Liver (tissue), 9 donors: ENCODE data around the gene SOX6. TPM values are rescaled to one million over a fixed set of nuclear protein-coding genes. Genes with fewer than 3 reads are reported as not detected.
"Not testable (repeated sequence)": the region's sequence is repeated elsewhere in the genome, so short reads cannot be mapped to it uniquely, and the experiment has no call there.

Experiments used
- DNase-seq: peaks from one replicate; pipeline ENCODE4 v3.0.0-alpha.2; 2017; ENCODE audit warnings: low spot score
- H3K27ac ChIP-seq, 2 donors: one replicate each; pipeline ENCODE4 v1.7.0; 2013; ENCODE audit warnings: inconsistent platforms in 2 of 2, low read length in 2 of 2, control low read depth in 1 of 2, low read depth in 1 of 2, mild to moderate bottlenecking in 1 of 2
- H3K27me3 ChIP-seq, 4 donors: one replicate each; pipeline versions ENCODE4 v1.6.1 to v1.7.0; 2013; ENCODE audit warnings: low read length in 3 of 4, inconsistent platforms in 1 of 4, mild to moderate bottlenecking in 1 of 4, moderate library complexity in 1 of 4; ENCODE audit not compliant: control insufficient read depth in 4 of 4, insufficient read depth in 4 of 4
- H3K36me3 ChIP-seq, 4 donors: one replicate each; pipeline versions ENCODE4 v1.6.1 to v1.7.0; 2013; ENCODE audit warnings: low read length in 3 of 4, mild to moderate bottlenecking in 3 of 4, low read depth in 1 of 4, moderate library complexity in 1 of 4; ENCODE audit not compliant: control insufficient read depth in 4 of 4, insufficient read depth in 3 of 4
- H3K4me1 ChIP-seq, 4 donors: one replicate each; pipeline versions ENCODE4 v1.6.1 to v1.7.0; 2013; ENCODE audit warnings: low read length in 3 of 4, mild to moderate bottlenecking in 3 of 4, moderate library complexity in 1 of 4; ENCODE audit not compliant: control insufficient read depth in 4 of 4, insufficient read depth in 4 of 4
- H3K4me3 ChIP-seq, 3 donors: one replicate each; pipeline versions ENCODE4 v1.6.1 to v1.7.0; 2013; ENCODE audit warnings: low read length in 3 of 3, control low read depth in 1 of 3, low read depth in 1 of 3, mild to moderate bottlenecking in 1 of 3
- H3K9ac ChIP-seq, 2 donors: one replicate each; pipeline ENCODE4 v1.7.0; 2013; ENCODE audit warnings: low read length in 2 of 2, mild to moderate bottlenecking in 2 of 2, moderate library complexity in 2 of 2, control low read depth in 1 of 2, low read depth in 1 of 2
- H3K9me3 ChIP-seq, 4 donors: one replicate each; pipeline versions ENCODE4 v1.6.1 to v1.7.0; 2013; ENCODE audit warnings: low read length in 3 of 4; ENCODE audit not compliant: control insufficient read depth in 4 of 4
- ATF3 ChIP-seq: IDR thresholded peaks from 2 replicates; pipeline ENCODE4 v1.6.1; 2016; ENCODE audit warnings: antibody characterized with exemption
- CTCF ChIP-seq: fragments of 150-350 bp; IDR thresholded peaks from 2 replicates; pipeline ENCODE4 v1.5.1; 2017; ENCODE audit warnings: improper control_type of control experiment, low read depth, low read length; ENCODE audit not compliant: missing input control
- EGR1 ChIP-seq, 2 donors: IDR thresholded peaks; 2 replicates each; pipeline ENCODE4 v1.6.1; 2016 to 2018; ENCODE audit warnings: antibody characterized with exemption in 2 of 2, low read depth in 2 of 2
- FOXA1 ChIP-seq: IDR thresholded peaks from 2 replicates; pipeline ENCODE4 v1.6.1; 2016; ENCODE audit warnings: antibody characterized with exemption
- FOXA2 ChIP-seq: IDR thresholded peaks from 2 replicates; pipeline ENCODE4 v1.6.1; 2016; ENCODE audit warnings: antibody characterized with exemption
- GABPA ChIP-seq, 2 donors: IDR thresholded peaks in 1 of 2; conservative IDR thresholded peaks in 1 of 2; 2 replicates each; pipeline ENCODE4 v1.6.1; 2016; ENCODE audit warnings: antibody characterized with exemption in 2 of 2, mild to moderate bottlenecking in 1 of 2, moderate library complexity in 1 of 2
- HNF4A ChIP-seq, 2 donors: conservative IDR thresholded peaks; 2 replicates each; pipeline ENCODE4 v1.6.1; 2016; ENCODE audit warnings: antibody characterized with exemption in 2 of 2, mild to moderate bottlenecking in 2 of 2
- HNF4G ChIP-seq: IDR thresholded peaks from 2 replicates; pipeline ENCODE4 v1.6.1; 2016; ENCODE audit warnings: antibody characterized with exemption
- JUND ChIP-seq, 2 donors: IDR thresholded peaks; 2 replicates each; pipeline ENCODE4 v1.6.1; 2016; ENCODE audit warnings: antibody characterized with exemption in 2 of 2
- MAX ChIP-seq: IDR thresholded peaks from 2 replicates; pipeline ENCODE4 v1.6.1; 2016; ENCODE audit warnings: antibody characterized with exemption
- NR2F2 ChIP-seq: IDR thresholded peaks from 2 replicates; pipeline ENCODE4 v1.6.1; 2016; ENCODE audit warnings: antibody characterized with exemption
- REST ChIP-seq: IDR thresholded peaks from 2 replicates; pipeline ENCODE4 v1.6.1; 2016; ENCODE audit warnings: antibody characterized with exemption, mild to moderate bottlenecking
- RXRA ChIP-seq, 2 donors: IDR thresholded peaks; 2 replicates each; pipeline ENCODE4 v1.6.1; 2017 to 2018; ENCODE audit warnings: antibody characterized with exemption in 2 of 2, mild to moderate bottlenecking in 1 of 2
- SP1 ChIP-seq: IDR thresholded peaks from 2 replicates; pipeline ENCODE4 v1.6.1; 2018; ENCODE audit warnings: antibody characterized with exemption, mild to moderate bottlenecking
- TAF1 ChIP-seq: conservative IDR thresholded peaks from 2 replicates; pipeline ENCODE4 v1.6.1; 2016; ENCODE audit warnings: antibody characterized with exemption, mild to moderate bottlenecking
- YY1 ChIP-seq: IDR thresholded peaks from 2 replicates; pipeline ENCODE4 v1.6.1; 2016; ENCODE audit warnings: antibody characterized with exemption, mild to moderate bottlenecking
- ZBTB33 ChIP-seq: IDR thresholded peaks from 2 replicates; pipeline ENCODE4 v1.6.1; 2016; ENCODE audit warnings: antibody characterized with exemption
- WGBS: extraction: QIAGEN DNeasy Blood & Tissue Kit; methylation state at CpG from one replicate; pipeline ENCODE4 v1.1.7; 2013; 5-methylcytosine and 5-hydroxymethylcytosine counted together
- polyA plus RNA-seq, 2 donors: library from polyadenylated mRNA; stranded (reverse) in 1 of 2; unstranded in 1 of 2; fragments of 200-250 nt in 1 of 2; fragments of >200 nt in 1 of 2; fragmentation: Nextera tagmentation in 1 of 2; extraction: Ambion mirVana in 1 of 2; gene quantifications; one replicate each; pipeline versions ENCODE4 v1.2.1 to v1.2.3, GENCODE V29; 2013 to 2015
- total RNA-seq, 2 donors: library from RNA; depleted of rRNA; stranded (reverse); fragments of >200 nt; gene quantifications; one replicate each; pipeline ENCODE4 v1.2.3, GENCODE V29; 2014
- donor health status: healthy.
- donor health status: healthy.
- donor health status: healthy.
- donor health status: healthy.
- donor health status: healthy.

Gene SOX6
- total and polyA plus RNA-seq, 4 donors = 2.4 to 111 (median 14.8) TPM

- TF ChIP-seq GABPA (IDR thresholded peaks at IDR 0.05 in 1 of 2, conservative IDR thresholded peaks at IDR 0.05 in 1 of 2) (no peak), JUND (IDR thresholded peaks at IDR 0.05) (no peak), REST (no peak), TAF1 (no peak)
Measured at GRCh38 chr11:16394947-16395346, 38.6 kb upstream of the SOX6 start (continued).

GRCh38 chr11:16393340-16393739 is 37.0 kb upstream of the SOX6 start:
- Histone ChIP-seq H3K9ac (no peak overlapping the region), H3K9me3 (no peaks in the 10 kb centered on the region), H3K27ac (no peak overlapping the region), H3K36me3 (no peaks in the 10 kb centered on the region), H3K27me3 (no peaks in the 10 kb centered on the region), H3K4me1 (peaks cover 0 to 16% (median 7%) of the 10 kb centered on the region in 4 donors), H3K4me3 (no peak overlapping the region)
- TF ChIP-seq ATF3 (no peak), FOXA2 (no peak), HNF4G (no peak), JUND (IDR thresholded peaks at IDR 0.05) (no peak)
- no peak for DNase-seq

- no peak overlapping the region for H3K27ac ChIP-seq
- H3K9ac ChIP-seq = no peak overlapping the region
- no peaks in the 10 kb centered on the region for H3K9me3 ChIP-seq
- no peaks in the 10 kb centered on the region for H3K27me3 ChIP-seq
- TF ChIP-seq YY1 (no peak), JUND (IDR thresholded peaks at IDR 0.05) (no peak), ATF3 (no peak), TAF1 (no peak), HNF4A (conservative IDR thresholded peaks at IDR 0.05) (no peak), GABPA (IDR thresholded peaks at IDR 0.05 in 1 of 2, conservative IDR thresholded peaks at IDR 0.05 in 1 of 2) (no peak), FOXA1 (no peak), ZBTB33 (no peak), SP1 (no peak), HNF4G (no peak), MAX (no peak), EGR1 (IDR thresholded peaks at IDR 0.05; ENCODE audit: low read depth in 2 of 2) (no peak), CTCF (no peak), NR2F2 (no peak), RXRA (IDR thresholded peaks at IDR 0.05) (no peak)
- no peak overlapping the region for H3K4me3 ChIP-seq
- H3K4me1 ChIP-seq = peaks cover 0 to 16% (median 7%) of the 10 kb centered on the region in 4 donors
- H3K36me3 ChIP-seq = no peaks in the 10 kb centered on the region
- no peak for DNase-seq
Measured at GRCh38 chr11:16392616-16393015, 36.3 kb upstream of the SOX6 start.

- H3K9ac ChIP-seq = not testable (repeated sequence)
- 88% methylated on average over 2 of the region's 2 CpGs for WGBS
Measured at GRCh38 chr11:16390826-16391225, 34.5 kb upstream of the SOX6 start.

More at GRCh38 chr11:16390826-16391225, 34.5 kb upstream of the SOX6 start:
- H3K4me3 ChIP-seq, DNase-seq, H3K36me3 ChIP-seq, H3K27ac ChIP-seq, H3K9me3 ChIP-seq, H3K27me3 ChIP-seq: not testable (repeated sequence)
- H3K4me1 ChIP-seq = peaks cover 0 to 11% (median 6%) of the 10 kb centered on the region in 4 donors
